Measurements from ENCODE around the gene EXOSC3.

The EXOSC3 gene

GRCh38 chr9:37749129-37749528 lies 35.7 kb downstream of the EXOSC3 start:
- TF ChIP-seq FOXP2 (optimal IDR thresholded peaks at IDR 0.05; ENCODE audit: borderline replicate concordance, extremely low read depth, extremely low read length, insufficient read depth) (no peak), REST (IDR thresholded peaks at IDR 0.05; ENCODE audit: insufficient read depth in 1 of 2, low read depth in 2 of 2, low read length in 2 of 2) (no peak), POLR2AphosphoS5 (IDR thresholded peaks at IDR 0.05; ENCODE audit: low read depth, low read length) (no peak), SIN3A (IDR thresholded peaks at IDR 0.05; ENCODE audit: borderline replicate concordance, insufficient read depth, low read length) (no peak), TAF1 (IDR thresholded peaks at IDR 0.05; ENCODE audit: borderline replicate concordance, insufficient read depth, low read length) (no peak)

GRCh38 chr9:37747271-37747753 lies 37.6 kb downstream of the EXOSC3 start:
- TF ChIP-seq TAF1 (IDR thresholded peaks at IDR 0.05; ENCODE audit: borderline replicate concordance, insufficient read depth, low read length) (no peak), REST (IDR thresholded peaks at IDR 0.05; ENCODE audit: insufficient read depth in 1 of 2, low read depth in 2 of 2, low read length in 2 of 2) (no peak), FOXP2 (optimal IDR thresholded peaks at IDR 0.05; ENCODE audit: borderline replicate concordance, extremely low read depth, extremely low read length, insufficient read depth) (no peak), POLR2AphosphoS5 (IDR thresholded peaks at IDR 0.05; ENCODE audit: low read depth, low read length) (no peak), SIN3A (IDR thresholded peaks at IDR 0.05; ENCODE audit: borderline replicate concordance, insufficient read depth, low read length) (no peak)

- no peak for TF ChIP-seq REST (IDR thresholded peaks at IDR 0.05; ENCODE audit: insufficient read depth in 1 of 2, low read depth in 2 of 2, low read length in 2 of 2)
- no peak for TF ChIP-seq TAF1 (IDR thresholded peaks at IDR 0.05; ENCODE audit: borderline replicate concordance, insufficient read depth, low read length)
These were observed 38.2 kb downstream of the EXOSC3 start for GRCh38 chr9:37746448-37747270.

GRCh38 chr9:37745970-37746369 lies 38.9 kb downstream of the EXOSC3 start:
- TF ChIP-seq POLR2AphosphoS5 (IDR thresholded peaks at IDR 0.05; ENCODE audit: low read depth, low read length), result no peak
- TF ChIP-seq REST (IDR thresholded peaks at IDR 0.05; ENCODE audit: insufficient read depth in 1 of 2, low read depth in 2 of 2, low read length in 2 of 2), result no peak

All from PFSK-1 (cell line).